HepG2 (cell line): ENCODE results near the gene PATL1. TPM values are rescaled to one million over a fixed set of nuclear protein-coding genes. Genes with fewer than 3 reads are reported as not detected.

Experiments
- ATF1 ChIP-seq: IDR thresholded peaks from 2 replicates; pipeline ENCODE4 v1.6.1; 2016; ENCODE audit warnings: mild to moderate bottlenecking, control low read depth
- CAMTA2 ChIP-seq: sonication (generic); formaldehyde crosslinking; IDR thresholded peaks from 2 replicates; pipeline ENCODE4 v1.4.0; 2020; ENCODE audit warnings: mild to moderate bottlenecking, missing genetic modification reagents, borderline replicate concordance
- HMG20A ChIP-seq: IDR thresholded peaks from 2 replicates; pipeline ENCODE4 v1.6.1; 2016; ENCODE audit warnings: borderline replicate concordance
- HNRNPK ChIP-seq: fragments of 200-400 bp; formaldehyde crosslinking; IDR thresholded peaks from 2 replicates; pipeline ENCODE4 v1.6.1; 2018; ENCODE audit warnings: low read length, low read depth, moderate library complexity, mild to moderate bottlenecking; ENCODE audit not compliant: poor library complexity, severe bottlenecking
- HNRNPL ChIP-seq: fragments of 200-400 bp; formaldehyde crosslinking; IDR thresholded peaks from 2 replicates; pipeline ENCODE4 v1.6.1; 2017; ENCODE audit warnings: mild to moderate bottlenecking, low read depth, low read length
- HOXA7 ChIP-seq: sonication (generic); formaldehyde crosslinking; IDR thresholded peaks from 2 replicates; pipeline ENCODE4 v1.8.1; 2022; ENCODE audit warnings: mild to moderate bottlenecking, missing genetic modification reagents, moderate library complexity
- HOXD1 ChIP-seq: sonication (generic); formaldehyde crosslinking; IDR thresholded peaks from 2 replicates; pipeline ENCODE4 v1.5.0; 2020; ENCODE audit warnings: missing genetic modification reagents
- KLF6 ChIP-seq: IDR thresholded peaks from 2 replicates; pipeline ENCODE4 v1.8.0; 2016; ENCODE audit warnings: missing biosample characterization, missing genetic modification reagents
- NCOR1 ChIP-seq: fragments of 200-600 bp; sonication (generic); IDR thresholded peaks from 2 replicates; pipeline ENCODE4 v1.7.0; 2017; ENCODE audit warnings: antibody characterized with exemption, low read length, borderline replicate concordance
- NFATC3 ChIP-seq: sonication (generic); formaldehyde crosslinking; IDR thresholded peaks from 2 replicates; pipeline ENCODE4 v1.5.1; 2020; ENCODE audit warnings: mild to moderate bottlenecking, missing genetic modification reagents
- ONECUT2 ChIP-seq: sonication (generic); formaldehyde crosslinking; IDR thresholded peaks from 2 replicates; pipeline ENCODE4 v1.4.0; 2020; ENCODE audit warnings: missing genetic modification reagents
- POLR2G ChIP-seq: fragments of 200-400 bp; formaldehyde crosslinking; IDR thresholded peaks from 2 replicates; pipeline ENCODE4 v1.6.1; 2018; ENCODE audit warnings: mild to moderate bottlenecking, low read depth, low read length, moderate library complexity
- RARA ChIP-seq: IDR thresholded peaks from 2 replicates; pipeline ENCODE4 v1.6.1; 2016; ENCODE audit warnings: missing genetic modification reagents, missing compliant biosample characterization
- SMC3 ChIP-seq: IDR thresholded peaks from 2 replicates; pipeline ENCODE4 v1.6.1; 2011; ENCODE audit warnings: low read length, improper control_type of control experiment
- SP5 ChIP-seq: IDR thresholded peaks from 2 replicates; pipeline ENCODE4 v1.6.1; 2016; ENCODE audit warnings: low read depth, borderline replicate concordance
- ZMYM3 ChIP-seq: sonication (generic); formaldehyde crosslinking; IDR thresholded peaks from 2 replicates; pipeline ENCODE4 v1.5.1; 2020; ENCODE audit warnings: mild to moderate bottlenecking, missing genetic modification reagents
- ZNF20 ChIP-seq: sonication (generic); formaldehyde crosslinking; IDR thresholded peaks from 2 replicates; pipeline ENCODE4 v1.4.0; 2020; ENCODE audit warnings: mild to moderate bottlenecking, moderate library complexity, missing genetic modification reagents
- ZNF225 ChIP-seq: sonication (generic); formaldehyde crosslinking; IDR thresholded peaks from 2 replicates; pipeline ENCODE4 v1.4.0; 2020; ENCODE audit warnings: mild to moderate bottlenecking, missing genetic modification reagents
- ZNF264 ChIP-seq: sonication (generic); formaldehyde crosslinking; IDR thresholded peaks from 2 replicates; pipeline ENCODE4 v1.4.0; 2020; ENCODE audit warnings: missing genetic modification reagents
- ZNF281 ChIP-seq: sonication (generic); formaldehyde crosslinking; IDR thresholded peaks from 2 replicates; pipeline ENCODE4 v1.4.0; 2020; ENCODE audit warnings: missing genetic modification reagents, borderline replicate concordance
- ZNF282 ChIP-seq: fragments of 450-650 bp; IDR thresholded peaks from 2 replicates; pipeline ENCODE4 v1.6.1; 2018; ENCODE audit not compliant: partially characterized antibody
- ZNF34 ChIP-seq: sonication (generic); formaldehyde crosslinking; IDR thresholded peaks from 2 replicates; pipeline ENCODE4 v1.4.0; 2020; ENCODE audit warnings: mild to moderate bottlenecking, missing genetic modification reagents, borderline replicate concordance
- ZNF562 ChIP-seq: sonication (generic); formaldehyde crosslinking; IDR thresholded peaks from 2 replicates; pipeline ENCODE4 v1.8.0; 2022; ENCODE audit warnings: missing genetic modification reagents, borderline replicate concordance
- ZNF598 ChIP-seq: sonication (generic); formaldehyde crosslinking; IDR thresholded peaks from 2 replicates; pipeline ENCODE4 v1.5.1; 2020; ENCODE audit warnings: mild to moderate bottlenecking, missing genetic modification reagents, borderline replicate concordance
- polyA plus RNA-seq, 8 experiments: library from polyadenylated mRNA; depleted of rRNA in 3 of 8; stranded (reverse) in 7 of 8; unstranded in 1 of 8; fragments of >200 nt; fragmentation: Illumina TruSeq in 4 of 8; extraction: Trizol in 4 of 8; gene quantifications; 2 replicates each; pipeline versions ENCODE4 v1.2.1 to v1.2.3, GENCODE V29; 2011 to 2016; ENCODE audit warnings: low read depth in 4 of 8, missing spikeins in 1 of 8, mixed read lengths in 1 of 8; ENCODE audit not compliant: insufficient read depth in 1 of 8
- total RNA-seq, 5 experiments: library from RNA; depleted of rRNA; stranded (reverse); fragments of >200 nt; fragmentation: Illumina TruSeq; extraction: Trizol; gene quantifications; 2 replicates each; pipeline ENCODE4 v1.2.3, GENCODE V29; 2016; ENCODE audit warnings: low read depth in 1 of 5
- TF ChIP-seq, protein P1 (sequence below): sonication (generic); formaldehyde crosslinking; IDR thresholded peaks from 2 replicates; pipeline ENCODE4 v1.4.0; 2020; ENCODE audit warnings: mild to moderate bottlenecking, low read depth, missing genetic modification reagents
- TF ChIP-seq, protein P2 (sequence below): sonication (generic); formaldehyde crosslinking; IDR thresholded peaks from 2 replicates; pipeline ENCODE4 v1.5.0; 2020; ENCODE audit warnings: missing genetic modification reagents

Gene PATL1
- total and polyA plus RNA-seq, 2 of the 13 experiments (the other 11 are each of a cell fraction or from before 2014, with no cell fraction given): 12.9 to 26.8 TPM

DNA sequence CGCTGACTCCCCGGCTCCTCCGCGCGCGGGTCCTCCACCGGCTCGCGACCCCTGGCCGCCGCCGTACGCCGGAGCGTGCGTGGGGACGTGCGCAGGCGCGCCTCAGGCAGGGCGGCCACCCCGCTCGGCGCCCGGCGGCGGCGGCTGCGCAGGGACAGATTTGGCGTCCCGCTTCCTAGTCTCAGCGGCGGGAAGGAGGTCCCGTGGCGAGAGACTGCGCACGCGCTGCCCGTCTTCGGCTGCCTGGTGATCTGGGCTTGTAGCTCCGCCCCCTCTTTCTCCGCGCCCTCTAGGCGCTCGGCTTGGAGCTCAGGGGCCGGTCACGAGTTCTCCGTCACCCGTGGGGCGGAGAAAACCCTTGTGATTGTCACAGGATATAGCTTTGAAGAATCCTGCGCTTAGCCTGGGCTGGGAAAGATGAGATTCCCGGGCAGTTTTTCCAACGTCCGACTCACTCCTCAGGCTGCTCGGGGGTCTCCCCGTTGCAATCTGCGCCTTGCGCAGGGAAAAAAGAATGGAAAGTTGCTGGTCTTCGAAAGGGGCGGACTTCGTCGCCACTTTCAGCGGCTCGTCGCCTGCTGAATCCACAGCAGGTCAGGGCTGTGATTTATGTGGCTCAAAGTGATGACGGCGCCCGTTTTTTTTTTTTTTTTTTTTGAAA, at the start of gene PATL1 (continued):
- TF ChIP-seq HOXA7 (CRISPR knock-in tag) (no peak), ZNF562 (CRISPR knock-in tag) (no peak), KLF6 (no peak), POLR2G (peak; percentile 82), ZNF282 (no peak), ZMYM3 (CRISPR knock-in tag) (no peak), RARA (CRISPR knock-in tag) (no peak), ZNF20 (CRISPR knock-in tag) (no peak), HNRNPL (0 out of 2 replicates have a peak, but pooled peaks have one; percentile 13), NCOR1 (peak; percentile 50; the same call in 1 of the 2 replicates), HNRNPK (peak; percentile 86), HOXD1 (CRISPR knock-in tag) (peak; percentile 56; the same call in 1 of the 2 replicates), ZNF598 (CRISPR knock-in tag) (no peak), CAMTA2 (CRISPR knock-in tag) (no peak), NFATC3 (CRISPR knock-in tag) (no peak), ZNF281 (no peak), HMG20A (CRISPR knock-in tag) (no peak), ZNF264 (peak; percentile 82; the same call in 1 of the 2 replicates), ONECUT2 (CRISPR knock-in tag) (0 out of 2 replicates have a peak, but pooled peaks have one; percentile 22), ATF1 (CRISPR knock-in tag) (no peak; the same call in 1 of the 2 replicates), SP5 (CRISPR knock-in tag) (peak; percentile 81; the same call in 1 of the 2 replicates), ZNF34 (CRISPR knock-in tag) (no peak), SMC3 (no peak), ZNF225 (CRISPR knock-in tag) (no peak)
- TF ChIP-seq, protein P1, sequence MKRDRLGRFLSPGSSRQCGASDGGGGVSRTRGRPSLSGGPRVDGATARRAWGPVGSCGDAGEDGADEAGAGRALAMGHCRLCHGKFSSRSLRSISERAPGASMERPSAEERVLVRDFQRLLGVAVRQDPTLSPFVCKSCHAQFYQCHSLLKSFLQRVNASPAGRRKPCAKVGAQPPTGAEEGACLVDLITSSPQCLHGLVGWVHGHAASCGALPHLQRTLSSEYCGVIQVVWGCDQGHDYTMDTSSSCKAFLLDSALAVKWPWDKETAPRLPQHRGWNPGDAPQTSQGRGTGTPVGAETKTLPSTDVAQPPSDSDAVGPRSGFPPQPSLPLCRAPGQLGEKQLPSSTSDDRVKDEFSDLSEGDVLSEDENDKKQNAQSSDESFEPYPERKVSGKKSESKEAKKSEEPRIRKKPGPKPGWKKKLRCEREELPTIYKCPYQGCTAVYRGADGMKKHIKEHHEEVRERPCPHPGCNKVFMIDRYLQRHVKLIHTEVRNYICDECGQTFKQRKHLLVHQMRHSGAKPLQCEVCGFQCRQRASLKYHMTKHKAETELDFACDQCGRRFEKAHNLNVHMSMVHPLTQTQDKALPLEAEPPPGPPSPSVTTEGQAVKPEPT: no peak
- TF ChIP-seq, protein P2, sequence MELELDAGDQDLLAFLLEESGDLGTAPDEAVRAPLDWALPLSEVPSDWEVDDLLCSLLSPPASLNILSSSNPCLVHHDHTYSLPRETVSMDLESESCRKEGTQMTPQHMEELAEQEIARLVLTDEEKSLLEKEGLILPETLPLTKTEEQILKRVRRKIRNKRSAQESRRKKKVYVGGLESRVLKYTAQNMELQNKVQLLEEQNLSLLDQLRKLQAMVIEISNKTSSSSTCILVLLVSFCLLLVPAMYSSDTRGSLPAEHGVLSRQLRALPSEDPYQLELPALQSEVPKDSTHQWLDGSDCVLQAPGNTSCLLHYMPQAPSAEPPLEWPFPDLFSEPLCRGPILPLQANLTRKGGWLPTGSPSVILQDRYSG (CRISPR knock-in tag): 0 out of 2 replicates have a peak, but pooled peaks have one; percentile 49
